Activated B cell treated with CpG ODN at 0.5 μM for 24 hours (primary cell): ENCODE data around the gene DGKQ. TPM values are rescaled to one million over a fixed set of nuclear protein-coding genes. Genes with fewer than 3 reads are reported as not detected.

Experiments
- ATAC-seq: fragments of 200-7000 bp; cut with Tn5 transposase; one replicate; pipeline ENCODE4 v1.10.0; 2021; ENCODE audit warnings: low read depth, mild to moderate bottlenecking, moderate library complexity
- CTCF ChIA-PET: fragments of 350-600 bp; sonication (Branson Sonifier 250); formaldehyde crosslinking; loops from one replicate; lab custom pipeline; 2021; ENCODE audit warnings: antibody characterized with exemption; lab: Charles Lee
- POLR2A ChIA-PET: fragments of 350-600 bp; sonication (Branson Sonifier 250); formaldehyde crosslinking; loops from one replicate; lab custom pipeline; 2021; ENCODE audit warnings: antibody characterized with exemption; lab: Charles Lee
- DNase-seq: peaks from one replicate; pipeline ENCODE4 v3.0.0; 2022
- H3K27ac Mint-ChIP-seq: one replicate; pipeline ENCODE4 v1.8.0; 2020; ENCODE audit warnings: mixed read lengths
- H3K27me3 Mint-ChIP-seq: one replicate; pipeline ENCODE4 v1.8.0; 2021; ENCODE audit warnings: mixed read lengths
- H3K36me3 Mint-ChIP-seq: one replicate; pipeline ENCODE4 v1.8.0; 2021; ENCODE audit warnings: low read depth, mixed read lengths
- H3K4me1 Mint-ChIP-seq: one replicate; pipeline ENCODE4 v1.8.0; 2021; ENCODE audit warnings: mixed read lengths
- H3K4me3 Mint-ChIP-seq: one replicate; pipeline ENCODE4 v1.8.0; 2020; ENCODE audit warnings: mild to moderate bottlenecking, mixed read lengths
- H3K9me3 Mint-ChIP-seq: one replicate; pipeline ENCODE4 v1.8.0; 2020; ENCODE audit warnings: mixed read lengths
- CTCF ChIP-seq: fragments of 200-600 bp; IDR thresholded peaks from one replicate; pipeline ENCODE4 v1.8.0; 2022; ENCODE audit warnings: antibody characterized with exemption, mild to moderate bottlenecking
- intact Hi-C: fragments of 100-400 bp; cut with micrococcal nuclease; formaldehyde crosslinking; loops from one replicate; pipeline ENCODE4 v1.15.1; 2024
- total RNA-seq: library from RNA; stranded (reverse); gene quantifications from 2 replicates; pipeline ENCODE4 v1.2.3, GENCODE V29; 2022

The DGKQ gene
- total RNA-seq, 1 donor from 2014 or later: 16.4 TPM

GRCh38 chr4:970854-971520 lies 2.4 kb downstream of the DGKQ start:
- ChIA-PET POLR2A (interaction anchor here (0.6 kb wide), 1 partner anchor 476 kb away, joined by 5 read pairs; no protein-coding TSS in a partner anchor), CTCF (no interaction called here)
- intact Hi-C loops: no loop called here
- H3K4me3 Mint-ChIP-seq: peak overlapping the region; percentile 38
- no peaks in the 10 kb centered on the region for H3K27me3 Mint-ChIP-seq
- H3K27ac Mint-ChIP-seq: no peak overlapping the region
- no peaks in the 10 kb centered on the region for H3K9me3 Mint-ChIP-seq
- DNase-seq (no peak), ATAC-seq (no peak)
- peaks cover 3% of the 10 kb centered on the region for H3K36me3 Mint-ChIP-seq
- no peak for TF ChIP-seq CTCF
- H3K4me1 Mint-ChIP-seq: peaks cover 13% of the 10 kb centered on the region

GRCh38 chr4:970046-970745 lies 3.2 kb downstream of the DGKQ start:
- DNase-seq: no peak
- Mint-ChIP-seq H3K27me3 (no peaks in the 10 kb centered on the region), H3K4me3 (peak overlapping the region; percentile 11), H3K27ac (no peak overlapping the region), H3K9me3 (no peaks in the 10 kb centered on the region), H3K4me1 (peaks cover 13% of the 10 kb centered on the region), H3K36me3 (peaks cover 4% of the 10 kb centered on the region)
- intact Hi-C loops: no loop called here
- ATAC-seq: no peak
- POLR2A ChIA-PET: interaction anchor here (0.6 kb wide), 1 partner anchor 46 kb away, joined by 6 read pairs; no protein-coding TSS in a partner anchor
- TF ChIP-seq CTCF: no peak
- CTCF ChIA-PET: no interaction called here

- CTCF ChIA-PET: no interaction called here
- intact Hi-C loops: no loop called here
- Mint-ChIP-seq H3K4me3 (no peak overlapping the region), H3K4me1 (peaks cover 13% of the 10 kb centered on the region), H3K27me3 (no peaks in the 10 kb centered on the region), H3K27ac (no peak overlapping the region), H3K9me3 (no peaks in the 10 kb centered on the region), H3K36me3 (peaks cover 4% of the 10 kb centered on the region)
- ATAC-seq (no peak), DNase-seq (no peak)
- TF ChIP-seq CTCF: no peak
- POLR2A ChIA-PET: interaction anchor here (1.0 kb wide), 1 partner anchor 26 kb away, joined by 3 read pairs; no protein-coding TSS in a partner anchor
These were observed 4.6 kb downstream of the DGKQ start for GRCh38 chr4:968621-969394.

GRCh38 chr4:968221-968620 lies 5.1 kb downstream of the DGKQ start:
- POLR2A ChIA-PET: interaction anchor here (1.0 kb wide), 1 partner anchor 26 kb away, joined by 3 read pairs; no protein-coding TSS in a partner anchor
- H3K27ac Mint-ChIP-seq: no peak overlapping the region
- peaks cover 13% of the 10 kb centered on the region for H3K4me1 Mint-ChIP-seq
- peaks cover 4% of the 10 kb centered on the region for H3K36me3 Mint-ChIP-seq
- no peaks in the 10 kb centered on the region for H3K9me3 Mint-ChIP-seq
- no peak for TF ChIP-seq CTCF
- no peak for ATAC-seq
- intact Hi-C loops: no loop called here
- CTCF ChIA-PET: no interaction called here
- H3K4me3 Mint-ChIP-seq: no peak overlapping the region
- H3K27me3 Mint-ChIP-seq: no peaks in the 10 kb centered on the region
- DNase-seq: no peak
